HL-60 (cell line): ENCODE data around the gene PDZD8.

ENCODE experiments used
- DNase-seq, 2 experiments: peaks; one replicate each; pipeline ENCODE4 v3.0.0-alpha.2; 2010 to 2020; ENCODE audit warnings: low read depth in 1 of 2, low spot score in 1 of 2
- H3K27ac ChIP-seq: fragments of 250-450 bp; sonication (Bioruptor Pico); replicated peaks from 2 replicates; pipeline ENCODE4 v1.5.1; 2020; ENCODE audit warnings: mild to moderate bottlenecking, moderate library complexity
- H3K27me3 ChIP-seq: fragments of 250-450 bp; sonication (Bioruptor Pico); 2 replicates; pipeline ENCODE4 v1.5.1; 2021; ENCODE audit warnings: mild to moderate bottlenecking, moderate library complexity; ENCODE audit not compliant: insufficient read depth, poor library complexity, severe bottlenecking
- H3K4me3 ChIP-seq: replicated peaks from 2 replicates; pipeline ENCODE4 v1.5.1; 2011; ENCODE audit warnings: mild to moderate bottlenecking, control low read depth, low read length; ENCODE audit not compliant: insufficient read depth
- CTCF ChIP-seq: IDR thresholded peaks from one replicate; pipeline ENCODE4 v1.5.1; 2011; ENCODE audit warnings: low read length, control low read depth, inconsistent platforms; ENCODE audit not compliant: insufficient read depth
- GABPA ChIP-seq: IDR thresholded peaks from 2 replicates; pipeline ENCODE4 v1.6.1; 2012; ENCODE audit warnings: low read depth
- POLR2AphosphoS5 ChIP-seq: IDR thresholded peaks from 2 replicates; pipeline ENCODE4 v1.6.1; 2012; ENCODE audit warnings: low read depth
- REST ChIP-seq: IDR thresholded peaks from 2 replicates; pipeline ENCODE4 v1.6.1; 2012; ENCODE audit warnings: low read depth; ENCODE audit not compliant: insufficient replicate concordance
- SPI1 ChIP-seq: IDR thresholded peaks from 2 replicates; pipeline ENCODE4 v1.6.1; 2012; ENCODE audit warnings: low read depth, mild to moderate bottlenecking, borderline replicate concordance

Gene PDZD8

GRCh38 chr10:117345143-117345542 lies 30.1 kb downstream of the PDZD8 start:
- DNase-seq = no peak
- no peaks in the 10 kb centered on the region for H3K27me3 ChIP-seq
- TF ChIP-seq REST (no peak), CTCF (no peak), SPI1 (no peak), GABPA (no peak), POLR2AphosphoS5 (no peak)
- H3K27ac ChIP-seq = no peak overlapping the region
- H3K4me3 ChIP-seq = no peak overlapping the region

DNA sequence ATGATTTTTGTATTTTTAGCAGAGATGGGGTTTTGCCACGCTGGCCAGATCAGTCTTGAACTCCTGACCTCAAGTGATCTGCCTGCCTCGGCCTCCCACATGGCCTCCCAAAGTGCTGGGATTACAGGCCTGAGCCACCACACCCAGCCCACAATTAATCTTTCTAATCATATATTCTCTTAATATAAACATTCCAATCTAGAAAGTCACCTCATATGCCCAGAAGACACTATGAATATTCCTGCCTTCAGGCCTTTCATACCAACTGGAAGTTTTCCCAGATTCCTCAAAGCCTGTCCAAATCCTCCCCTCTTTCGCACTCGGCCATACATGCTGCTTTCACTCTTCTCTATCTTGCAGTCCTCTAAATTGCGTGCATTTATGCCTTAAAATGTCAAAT lies 32.6 kb downstream of the PDZD8 start:
- H3K27ac ChIP-seq = no peak overlapping the region
- no peak for TF ChIP-seq REST
- TF ChIP-seq GABPA = no peak
- DNase-seq = no peak
- H3K27me3 ChIP-seq = no peaks in the 10 kb centered on the region
- H3K4me3 ChIP-seq = no peak overlapping the region

- Histone ChIP-seq H3K4me3 (no peak overlapping the region), H3K27me3 (no peaks in the 10 kb centered on the region), H3K27ac (no peak overlapping the region)
- no peak for DNase-seq
- TF ChIP-seq REST (no peak), GABPA (no peak), SPI1 (no peak), CTCF (no peak), POLR2AphosphoS5 (no peak)
Observed at GRCh38 chr10:117341061-117341460, 34.2 kb downstream of the PDZD8 start.

- Histone ChIP-seq H3K27me3 (no peaks in the 10 kb centered on the region), H3K4me3 (no peak overlapping the region), H3K27ac (no peak overlapping the region)
- DNase-seq = no peak
- TF ChIP-seq CTCF (no peak), GABPA (no peak), REST (no peak), POLR2AphosphoS5 (no peak), SPI1 (no peak)
Observed at GRCh38 chr10:117339979-117340378, 35.3 kb downstream of the PDZD8 start.
